ENCODE results near the gene EYA2. TPM values are rescaled to one million over a fixed set of nuclear protein-coding genes. Genes with fewer than 3 reads are reported as not detected.

The EYA2 gene
- total and polyA plus RNA-seq, 12 donors, result 0.54 to 2.2 (median 1.4) TPM

DNA sequence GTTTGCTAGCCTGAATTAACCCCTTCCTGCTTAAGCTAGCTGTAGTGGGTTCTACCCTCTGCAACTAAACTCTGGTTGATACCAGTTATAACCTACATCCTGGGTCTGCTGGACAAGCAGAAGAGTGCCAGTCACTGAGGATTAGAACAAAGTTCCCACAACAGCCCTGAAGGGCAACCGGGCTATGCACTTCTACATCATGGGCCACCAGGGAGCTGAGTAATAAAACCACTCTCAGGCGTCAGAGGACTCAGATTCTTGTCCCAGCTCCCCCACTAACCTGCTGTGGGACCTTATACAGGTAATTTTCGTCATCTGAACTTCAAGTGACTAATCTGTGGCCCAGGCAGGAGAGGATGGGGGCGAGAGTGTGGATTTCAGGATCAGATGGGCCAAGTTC is 56.8 kb downstream of the EYA2 start:
- H3K36me3 ChIP-seq (replicated peaks in 1 of 2), result no peaks in the 10 kb centered on the region
- intact Hi-C loops (cut with DNase I), result no loop called here
- no peak overlapping the region for H3K27ac ChIP-seq
- H3K9me3 ChIP-seq (replicated peaks in 1 of 3), result no peaks in the 10 kb centered on the region
- no peaks in the 10 kb centered on the region for H3K4me1 ChIP-seq (replicated peaks in 1 of 2)
- H3K4me3 ChIP-seq, result no peak overlapping the region
- no peak for DNase-seq
- H3K27me3 ChIP-seq, result no peaks in the 10 kb centered on the region
- WGBS, 4 donors, result 33 to 51% (median 40%) methylated on average over 4 of the region's 4 CpGs
- TF ChIP-seq, protein P1, sequence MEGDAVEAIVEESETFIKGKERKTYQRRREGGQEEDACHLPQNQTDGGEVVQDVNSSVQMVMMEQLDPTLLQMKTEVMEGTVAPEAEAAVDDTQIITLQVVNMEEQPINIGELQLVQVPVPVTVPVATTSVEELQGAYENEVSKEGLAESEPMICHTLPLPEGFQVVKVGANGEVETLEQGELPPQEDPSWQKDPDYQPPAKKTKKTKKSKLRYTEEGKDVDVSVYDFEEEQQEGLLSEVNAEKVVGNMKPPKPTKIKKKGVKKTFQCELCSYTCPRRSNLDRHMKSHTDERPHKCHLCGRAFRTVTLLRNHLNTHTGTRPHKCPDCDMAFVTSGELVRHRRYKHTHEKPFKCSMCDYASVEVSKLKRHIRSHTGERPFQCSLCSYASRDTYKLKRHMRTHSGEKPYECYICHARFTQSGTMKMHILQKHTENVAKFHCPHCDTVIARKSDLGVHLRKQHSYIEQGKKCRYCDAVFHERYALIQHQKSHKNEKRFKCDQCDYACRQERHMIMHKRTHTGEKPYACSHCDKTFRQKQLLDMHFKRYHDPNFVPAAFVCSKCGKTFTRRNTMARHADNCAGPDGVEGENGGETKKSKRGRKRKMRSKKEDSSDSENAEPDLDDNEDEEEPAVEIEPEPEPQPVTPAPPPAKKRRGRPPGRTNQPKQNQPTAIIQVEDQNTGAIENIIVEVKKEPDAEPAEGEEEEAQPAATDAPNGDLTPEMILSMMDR (IDR thresholded peaks at IDR 0.05), result no peak
- TF ChIP-seq POLR2A (IDR thresholded peaks at IDR 0.05), result no peak

GRCh38 chr20:46951840-46952497 is 57.3 kb downstream of the EYA2 start:
- intact Hi-C loops (cut with DNase I), result no loop called here
- Histone ChIP-seq H3K4me3 (no peak overlapping the region), H3K27me3 (no peaks in the 10 kb centered on the region), H3K36me3 (replicated peaks in 1 of 2) (no peaks in the 10 kb centered on the region), H3K27ac (no peak overlapping the region), H3K4me1 (replicated peaks in 1 of 2) (no peaks in the 10 kb centered on the region), H3K9me3 (replicated peaks in 1 of 3) (no peaks in the 10 kb centered on the region)
- TF ChIP-seq, protein P1 (IDR thresholded peaks at IDR 0.05), result no peak
- TF ChIP-seq POLR2A (IDR thresholded peaks at IDR 0.05), result no peak
- no peak for DNase-seq
- 71 to 76% (median 75%) methylated on average over 10 of the region's 10 CpGs for WGBS, 4 donors

DNA sequence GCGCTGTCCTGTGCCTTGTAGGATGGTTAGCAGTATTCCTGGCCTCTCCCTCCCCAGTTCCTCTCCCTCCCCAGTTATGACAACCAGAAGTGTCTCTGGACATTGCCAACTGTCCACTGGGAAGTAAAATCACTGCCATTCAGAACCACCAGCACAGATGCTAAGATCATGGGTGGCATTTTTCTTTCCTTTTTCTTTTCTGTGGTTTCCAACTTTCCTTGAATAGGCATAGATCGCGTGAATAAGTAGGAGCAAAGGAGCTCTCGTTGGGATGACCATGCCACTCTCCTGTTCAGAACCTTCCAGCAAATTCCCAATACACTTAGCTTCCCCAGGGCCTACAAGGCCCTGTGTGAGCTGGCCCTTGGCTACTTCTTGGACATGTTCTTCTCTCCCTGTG is 59.0 kb downstream of the EYA2 start:
- Histone ChIP-seq H3K4me3 (no peak overlapping the region), H3K27me3 (no peaks in the 10 kb centered on the region), H3K9me3 (replicated peaks in 1 of 3) (no peaks in the 10 kb centered on the region), H3K4me1 (replicated peaks in 1 of 2) (no peaks in the 10 kb centered on the region), H3K36me3 (replicated peaks in 1 of 2) (no peaks in the 10 kb centered on the region), H3K27ac (no peak overlapping the region)
- intact Hi-C loops (cut with DNase I), result no loop called here
- no peak for TF ChIP-seq POLR2A (IDR thresholded peaks at IDR 0.05)
- TF ChIP-seq, protein P1 (IDR thresholded peaks at IDR 0.05), result no peak
- DNase-seq, result no peak
- WGBS, 4 donors, result 68 to 97% (median 84%) methylated on average over 4 of the region's 4 CpGs

- H3K4me1 ChIP-seq (replicated peaks in 1 of 2), result no peaks in the 10 kb centered on the region
- H3K4me3 ChIP-seq, result no peak overlapping the region
- WGBS, 4 donors, result 78 to 82% (median 80%) methylated on average over 15 of the region's 15 CpGs
- no peaks in the 10 kb centered on the region for H3K27me3 ChIP-seq
- intact Hi-C loops (cut with DNase I), result no loop called here
- TF ChIP-seq, protein P1 (IDR thresholded peaks at IDR 0.05), result no peak
- TF ChIP-seq POLR2A (IDR thresholded peaks at IDR 0.05), result no peak
- H3K36me3 ChIP-seq (replicated peaks in 1 of 2), result no peaks in the 10 kb centered on the region
- H3K27ac ChIP-seq, result no peak overlapping the region
- DNase-seq, result no peak
- no peaks in the 10 kb centered on the region for H3K9me3 ChIP-seq (replicated peaks in 1 of 3)
Measured at GRCh38 chr20:46954490-46955038, 59.9 kb downstream of the EYA2 start.

Data from adrenal gland (tissue), 12 donors.